ENCODE results near the gene FAM161A. TPM values are rescaled to one million over a fixed set of nuclear protein-coding genes. Genes with fewer than 3 reads are reported as not detected.

Gene FAM161A
- total RNA-seq, 4 donors from 2014 or later: 0.96 to 2.5 (median 1.9) TPM

- Histone ChIP-seq H3K27ac (no peak overlapping the region), H3K27me3 (no peaks in the 10 kb centered on the region), H3K4me1 (no peaks in the 10 kb centered on the region), H3K4me3 (no peak overlapping the region), H3K36me3 (peaks cover 0 to 10% of the 10 kb centered on the region in 2 donors), H3K9me3 (no peaks in the 10 kb centered on the region)
- ATAC-seq: no peak
- TF ChIP-seq POLR2A (IDR thresholded peaks at IDR 0.05): no peak
- TF ChIP-seq CTCF (IDR thresholded peaks at IDR 0.05): no peak
- no peak for TF ChIP-seq POLR2AphosphoS5 (IDR thresholded peaks at IDR 0.05)
- no peak for TF ChIP-seq EP300 (IDR thresholded peaks at IDR 0.05)
- 55 to 100% methylated on average over 1 of the region's 1 CpG for WGBS, 2 donors (ENCODE audit: low coverage in 1 of 2)
Measured at GRCh38 chr2:61834893-61835292, 19.0 kb downstream of the FAM161A start.

DNA sequence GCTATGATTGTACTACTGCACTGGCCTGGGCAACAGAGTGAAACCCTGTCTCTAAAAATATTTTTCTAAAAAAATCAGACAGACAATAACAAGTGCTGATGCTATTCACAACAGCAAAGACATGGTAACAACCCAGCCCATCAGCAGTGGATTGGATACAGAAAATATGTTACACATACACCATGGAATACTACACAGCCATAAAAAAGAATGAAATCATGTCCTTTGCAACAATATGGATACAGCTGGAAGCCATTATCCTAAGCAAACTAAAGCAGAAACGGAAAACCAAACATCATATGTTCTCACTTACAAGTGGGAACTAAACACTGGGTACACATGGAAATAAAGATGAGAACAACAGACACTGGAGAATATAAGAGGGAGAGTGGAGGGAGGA is 19.9 kb downstream of the FAM161A start:
- Histone ChIP-seq H3K4me1 (no peaks in the 10 kb centered on the region), H3K4me3 (no peak overlapping the region), H3K36me3 (peaks cover 0 to 10% of the 10 kb centered on the region in 2 donors), H3K27ac (no peak overlapping the region), H3K9me3 (no peaks in the 10 kb centered on the region), H3K27me3 (no peaks in the 10 kb centered on the region)
- TF ChIP-seq CTCF (IDR thresholded peaks at IDR 0.05): no peak
- TF ChIP-seq EP300 (IDR thresholded peaks at IDR 0.05): no peak
- TF ChIP-seq POLR2AphosphoS5 (IDR thresholded peaks at IDR 0.05): no peak
- no peak for TF ChIP-seq POLR2A (IDR thresholded peaks at IDR 0.05)
- ATAC-seq: no peak
- WGBS, 2 donors (ENCODE audit: low coverage in 1 of 2): 88 to 100% methylated on average over 1 of the region's 1 CpG

DNA sequence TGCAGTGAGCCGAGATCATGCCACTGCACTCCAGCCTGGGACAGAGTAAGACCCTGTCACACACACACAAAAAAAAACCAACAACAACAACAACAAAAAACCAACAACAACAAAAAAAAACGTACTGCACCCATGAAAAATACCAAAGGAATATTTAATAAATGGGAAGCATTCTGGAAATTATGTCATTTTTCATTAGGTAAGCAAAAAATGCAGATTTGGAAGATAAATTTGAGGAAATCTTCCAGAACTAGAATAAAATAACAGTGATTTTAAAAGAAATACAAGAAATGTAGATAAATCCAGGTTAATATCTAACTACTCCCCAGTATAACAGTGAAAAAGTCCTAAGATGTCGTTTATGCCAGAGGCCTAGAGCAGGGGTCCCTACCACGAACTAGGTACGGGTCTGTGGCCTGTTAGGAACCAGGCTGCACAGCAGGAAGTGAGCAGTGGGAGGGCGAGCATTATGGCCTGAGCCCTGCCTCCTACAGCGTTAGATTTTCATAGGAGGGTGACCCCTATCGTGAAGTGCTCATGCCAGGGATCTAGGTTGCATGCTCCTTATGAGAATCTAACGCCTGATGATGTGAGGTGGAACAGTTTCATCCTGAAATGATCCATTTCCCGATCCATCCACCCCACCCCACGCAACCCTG is 21.5 kb downstream of the FAM161A start:
- ATAC-seq: no peak
- Histone ChIP-seq H3K4me3 (no peak overlapping the region), H3K36me3 (peaks cover 0 to 10% of the 10 kb centered on the region in 2 donors), H3K4me1 (no peaks in the 10 kb centered on the region), H3K27me3 (no peaks in the 10 kb centered on the region), H3K9me3 (no peaks in the 10 kb centered on the region), H3K27ac (no peak overlapping the region)
- 75 to 77% methylated on average over 6 to 8 of the region's 11 CpGs for WGBS, 2 donors (ENCODE audit: low coverage in 1 of 2)
- TF ChIP-seq POLR2AphosphoS5 (IDR thresholded peaks at IDR 0.05) (no peak), CTCF (IDR thresholded peaks at IDR 0.05) (no peak), POLR2A (IDR thresholded peaks at IDR 0.05) (no peak), EP300 (IDR thresholded peaks at IDR 0.05) (no peak)

GRCh38 chr2:61822255-61822654 is 31.6 kb downstream of the FAM161A start:
- no peaks in the 10 kb centered on the region for H3K27me3 ChIP-seq
- H3K36me3 ChIP-seq: peaks cover 0 to 4% of the 10 kb centered on the region in 2 donors
- no peak for ATAC-seq
- no peak overlapping the region for H3K27ac ChIP-seq
- WGBS, 2 donors (ENCODE audit: low coverage in 1 of 2): 88 to 100% methylated on average over 2 of the region's 2 CpGs
- no peaks in the 10 kb centered on the region for H3K9me3 ChIP-seq
- no peaks in the 10 kb centered on the region for H3K4me1 ChIP-seq
- no peak for TF ChIP-seq CTCF (IDR thresholded peaks at IDR 0.05)
- TF ChIP-seq POLR2A (IDR thresholded peaks at IDR 0.05): no peak
- TF ChIP-seq EP300 (IDR thresholded peaks at IDR 0.05): no peak
- TF ChIP-seq POLR2AphosphoS5 (IDR thresholded peaks at IDR 0.05): no peak
- no peak overlapping the region for H3K4me3 ChIP-seq

Measured in gastroesophageal sphincter (tissue), 4 donors.